ENCODE results near the gene RPL6.

RPL6 gene

GRCh38 chr12:112375105-112375504 is 34.3 kb downstream of the RPL6 start:
- Histone ChIP-seq H3K4me2 (ENCODE audit: low read length) (no peak overlapping the region), H3K9me2 (replicated peaks; ENCODE audit: control insufficient read depth, low read length) (no peaks in the 10 kb centered on the region), H3K27ac (ENCODE audit: low read depth, low read length) (no peak overlapping the region), H3K27me3 (ENCODE audit: control insufficient read depth, low read length) (no peaks in the 10 kb centered on the region), H4K20me1 (ENCODE audit: control insufficient read depth, insufficient read depth, low read depth, low read length) (peaks cover 11% of the 10 kb centered on the region), H3K4me3 (ENCODE audit: low read length) (no peak overlapping the region), H3F3A (ENCODE audit: control insufficient read depth, insufficient read depth) (no peaks in the 10 kb centered on the region), H3K4me1 (ENCODE audit: control insufficient read depth, low read length) (peaks cover 2% of the 10 kb centered on the region), H3K79me2 (ENCODE audit: control insufficient read depth, low read length) (peaks cover 86% of the 10 kb centered on the region), H3K9me3 (ENCODE audit: control insufficient read depth, insufficient read depth, low read length) (no peaks in the 10 kb centered on the region), H3K36me3 (ENCODE audit: control insufficient read depth, low read length) (no peaks in the 10 kb centered on the region)
- no peak for TF ChIP-seq EZH2phosphoT487 (IDR thresholded peaks at IDR 0.05; ENCODE audit: borderline replicate concordance, low read length)
- TF ChIP-seq, protein P1, sequence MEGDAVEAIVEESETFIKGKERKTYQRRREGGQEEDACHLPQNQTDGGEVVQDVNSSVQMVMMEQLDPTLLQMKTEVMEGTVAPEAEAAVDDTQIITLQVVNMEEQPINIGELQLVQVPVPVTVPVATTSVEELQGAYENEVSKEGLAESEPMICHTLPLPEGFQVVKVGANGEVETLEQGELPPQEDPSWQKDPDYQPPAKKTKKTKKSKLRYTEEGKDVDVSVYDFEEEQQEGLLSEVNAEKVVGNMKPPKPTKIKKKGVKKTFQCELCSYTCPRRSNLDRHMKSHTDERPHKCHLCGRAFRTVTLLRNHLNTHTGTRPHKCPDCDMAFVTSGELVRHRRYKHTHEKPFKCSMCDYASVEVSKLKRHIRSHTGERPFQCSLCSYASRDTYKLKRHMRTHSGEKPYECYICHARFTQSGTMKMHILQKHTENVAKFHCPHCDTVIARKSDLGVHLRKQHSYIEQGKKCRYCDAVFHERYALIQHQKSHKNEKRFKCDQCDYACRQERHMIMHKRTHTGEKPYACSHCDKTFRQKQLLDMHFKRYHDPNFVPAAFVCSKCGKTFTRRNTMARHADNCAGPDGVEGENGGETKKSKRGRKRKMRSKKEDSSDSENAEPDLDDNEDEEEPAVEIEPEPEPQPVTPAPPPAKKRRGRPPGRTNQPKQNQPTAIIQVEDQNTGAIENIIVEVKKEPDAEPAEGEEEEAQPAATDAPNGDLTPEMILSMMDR (IDR thresholded peaks at IDR 0.05; ENCODE audit: low read depth, low read length, poor library complexity, severe bottlenecking), result no peak

DNA sequence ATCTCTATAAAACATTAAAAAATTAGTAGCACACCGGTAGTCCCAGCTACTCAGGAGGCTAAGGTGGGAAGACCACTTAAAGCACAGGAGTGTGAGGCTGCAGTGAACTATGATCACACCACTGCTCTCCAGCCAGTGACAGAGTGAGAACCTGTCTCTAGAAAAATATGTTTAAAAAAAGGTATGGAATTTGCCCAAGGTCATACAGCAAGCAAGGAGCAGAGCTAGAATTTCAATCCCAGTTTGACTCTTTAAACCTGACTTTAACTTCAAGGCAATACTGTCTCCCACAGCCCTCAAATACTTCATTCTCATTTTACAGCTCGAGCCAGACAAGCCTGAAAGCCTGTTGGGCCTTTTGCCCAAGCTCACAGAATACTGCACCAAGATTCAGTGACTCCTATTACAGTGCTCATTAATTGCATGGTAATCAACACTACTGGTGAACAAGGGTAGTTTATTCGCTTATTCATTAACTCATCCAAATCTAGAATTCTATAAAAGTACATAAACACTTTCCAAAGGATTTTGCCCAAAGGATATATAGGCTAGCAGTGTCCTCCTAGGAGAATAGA is 35.2 kb downstream of the RPL6 start:
- H3K79me2 ChIP-seq (ENCODE audit: control insufficient read depth, low read length), result peaks cover 86% of the 10 kb centered on the region

GRCh38 chr12:112370868-112371510 is 38.4 kb downstream of the RPL6 start:
- TF ChIP-seq, protein P1 (IDR thresholded peaks at IDR 0.05; ENCODE audit: low read depth, low read length, poor library complexity, severe bottlenecking), result no peak
- no peak for TF ChIP-seq EZH2phosphoT487 (IDR thresholded peaks at IDR 0.05; ENCODE audit: borderline replicate concordance, low read length)
- no peaks in the 10 kb centered on the region for H3F3A ChIP-seq (ENCODE audit: control insufficient read depth, insufficient read depth)
- no peaks in the 10 kb centered on the region for H3K4me1 ChIP-seq (ENCODE audit: control insufficient read depth, low read length)
- no peaks in the 10 kb centered on the region for H3K27me3 ChIP-seq (ENCODE audit: control insufficient read depth, low read length)
- no peaks in the 10 kb centered on the region for H3K9me3 ChIP-seq (ENCODE audit: control insufficient read depth, insufficient read depth, low read length)
- no peak overlapping the region for H3K4me3 ChIP-seq (ENCODE audit: low read length)
- H3K4me2 ChIP-seq (ENCODE audit: low read length), result no peak overlapping the region
- no peaks in the 10 kb centered on the region for H3K36me3 ChIP-seq (ENCODE audit: control insufficient read depth, low read length)
- H3K79me2 ChIP-seq (ENCODE audit: control insufficient read depth, low read length), result peaks cover 77% of the 10 kb centered on the region
- no peaks in the 10 kb centered on the region for H3K9me2 ChIP-seq (replicated peaks; ENCODE audit: control insufficient read depth, low read length)
- no peak overlapping the region for H3K27ac ChIP-seq (ENCODE audit: low read depth, low read length)
- peaks cover 11% of the 10 kb centered on the region; the same call in 1 of the 2 replicates for H4K20me1 ChIP-seq (ENCODE audit: control insufficient read depth, insufficient read depth, low read depth, low read length)

More for the DNA sequence above, 35.2 kb downstream of the RPL6 start:
- H4K20me1 ChIP-seq (ENCODE audit: control insufficient read depth, insufficient read depth, low read depth, low read length), result peaks cover 16% of the 10 kb centered on the region; the same call in 1 of the 2 replicates
- no peak overlapping the region for H3K4me3 ChIP-seq (ENCODE audit: low read length)
- no peaks in the 10 kb centered on the region for H3K4me1 ChIP-seq (ENCODE audit: control insufficient read depth, low read length)
- H3K9me2 ChIP-seq (replicated peaks; ENCODE audit: control insufficient read depth, low read length), result no peaks in the 10 kb centered on the region
- no peak overlapping the region for H3K4me2 ChIP-seq (ENCODE audit: low read length)
- no peak overlapping the region for H3K27ac ChIP-seq (ENCODE audit: low read depth, low read length)
- no peaks in the 10 kb centered on the region for H3K27me3 ChIP-seq (ENCODE audit: control insufficient read depth, low read length)
- H3K36me3 ChIP-seq (ENCODE audit: control insufficient read depth, low read length), result no peaks in the 10 kb centered on the region
- TF ChIP-seq, protein P1 (IDR thresholded peaks at IDR 0.05; ENCODE audit: low read depth, low read length, poor library complexity, severe bottlenecking), result no peak
- no peak for TF ChIP-seq EZH2phosphoT487 (IDR thresholded peaks at IDR 0.05; ENCODE audit: borderline replicate concordance, low read length)
- no peaks in the 10 kb centered on the region for H3F3A ChIP-seq (ENCODE audit: control insufficient read depth, insufficient read depth)
- no peaks in the 10 kb centered on the region for H3K9me3 ChIP-seq (ENCODE audit: control insufficient read depth, insufficient read depth, low read length)

All from DOHH2 (cell line).